KBM-7 (cell line): Measurements from ENCODE around the gene KLHL29.

Experiments used
- DNase-seq: peaks from one replicate; pipeline ENCODE4 v3.0.0-alpha.2; 2015
- in situ Hi-C: fragments of 300-500 bp; cut with MboI; formaldehyde crosslinking; loops from 2 replicates; pipeline ENCODE4 v1.14.3; 2020; ENCODE audit warnings: low sequenced_read_pairs, low pct_unique_long_range_greater_than_20kb, mixed read lengths

Gene KLHL29

DNA sequence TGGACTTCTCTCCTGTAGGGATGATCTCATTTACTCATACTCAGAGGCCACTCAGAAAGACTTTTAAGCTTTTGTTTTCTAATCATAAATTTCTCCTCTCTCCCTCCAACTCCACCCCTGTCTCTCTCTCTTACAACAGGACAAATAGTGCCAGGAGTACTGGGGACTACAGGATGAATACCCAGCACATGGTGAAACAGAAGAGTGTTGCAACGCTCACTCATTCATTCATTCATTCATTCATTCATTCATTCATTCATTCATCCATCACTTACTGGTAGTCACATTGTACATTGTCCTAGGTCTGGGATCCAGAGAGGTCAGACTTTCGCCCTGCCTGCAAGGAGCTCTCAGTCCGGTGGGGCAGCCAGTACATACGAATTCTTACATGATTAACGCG lies 97.6 kb downstream of the KLHL29 start:
- in situ Hi-C loops = no loop called here
- no peak for DNase-seq

DNA sequence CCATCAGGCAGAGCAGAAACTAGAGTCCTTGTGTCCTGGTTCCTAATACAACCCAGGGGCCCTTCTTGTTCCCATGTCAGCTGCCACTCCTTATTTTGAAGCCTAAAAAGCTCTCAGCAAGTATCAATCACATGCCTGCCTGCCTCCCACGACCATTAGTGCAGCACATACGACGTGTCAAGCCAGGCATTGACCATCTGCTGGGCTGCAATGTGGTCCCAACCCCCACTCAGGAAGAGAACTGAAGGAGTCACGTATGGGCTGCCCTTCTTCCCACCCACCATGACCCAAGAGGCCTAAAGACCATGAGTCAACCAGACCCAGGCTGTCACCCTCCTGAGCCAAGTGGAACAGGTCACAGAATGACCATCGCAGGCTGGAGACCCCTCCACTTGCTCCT lies 98.8 kb downstream of the KLHL29 start:
- DNase-seq = no peak
- in situ Hi-C loops = no loop called here

DNA sequence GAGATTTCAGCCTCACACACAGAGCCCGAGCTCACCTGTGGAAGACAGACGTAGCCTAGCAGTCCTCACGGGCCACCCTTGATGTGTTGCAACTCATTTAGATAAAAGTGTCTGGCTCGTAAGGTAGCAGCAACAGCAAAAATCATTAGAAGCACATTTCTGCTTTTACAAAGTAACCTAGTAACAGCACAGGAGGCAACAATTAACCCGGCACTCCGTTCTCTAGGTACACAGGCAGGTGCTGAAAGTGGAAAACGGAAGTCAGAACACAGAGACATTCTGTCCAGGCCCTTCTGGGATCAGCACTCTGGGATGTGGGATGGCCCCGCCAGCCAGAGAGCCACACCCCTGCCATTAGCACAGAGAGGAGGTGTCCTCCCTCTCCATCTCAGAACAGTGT lies 99.3 kb downstream of the KLHL29 start:
- DNase-seq = no peak
- in situ Hi-C loops = no loop called here

DNA sequence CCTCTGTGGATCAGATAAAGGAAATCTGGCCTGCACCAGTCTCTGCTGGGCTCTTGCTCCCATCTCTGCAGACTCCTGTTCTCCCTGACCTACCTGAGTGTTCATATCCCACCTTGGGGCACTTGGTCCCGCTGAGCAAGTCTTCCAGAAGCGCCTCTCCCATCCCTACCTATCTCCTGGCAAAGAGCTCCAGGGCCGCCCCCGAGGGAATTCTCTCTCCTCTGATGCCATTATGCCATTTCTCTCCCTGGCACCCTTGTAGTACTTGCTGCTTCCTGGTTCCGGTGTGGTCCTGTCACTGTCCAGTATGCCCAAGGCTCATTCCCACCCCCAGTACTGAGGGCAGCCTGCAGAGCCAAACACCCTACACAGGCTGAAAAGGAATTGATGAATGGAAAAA lies 99.8 kb downstream of the KLHL29 start:
- DNase-seq = no peak
- in situ Hi-C loops = no loop called here

DNA sequence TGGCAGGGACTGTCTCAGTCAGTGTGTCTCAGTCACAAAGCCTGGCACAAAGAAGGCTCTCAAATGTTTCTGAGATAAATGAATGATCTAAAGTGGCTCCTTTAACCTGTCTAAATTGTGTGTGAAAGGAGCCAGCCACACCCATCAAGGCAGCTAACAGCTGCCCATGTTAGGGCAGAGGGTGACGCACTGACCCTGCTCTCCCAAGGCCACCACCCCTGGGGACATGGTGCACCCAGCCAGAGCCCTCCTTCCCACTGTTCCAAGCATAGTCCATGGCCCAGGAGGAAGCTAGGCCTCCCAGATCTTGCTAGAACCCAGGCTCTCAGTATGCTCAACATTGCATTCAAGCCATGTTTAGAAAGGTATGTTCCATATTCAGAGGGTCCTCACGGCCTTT lies 100.3 kb downstream of the KLHL29 start:
- in situ Hi-C loops = no loop called here
- no peak for DNase-seq

GRCh38 chr2:23485841-23486683 lies 101.1 kb downstream of the KLHL29 start:
- DNase-seq = no peak
- in situ Hi-C loops = no loop called here

GRCh38 chr2:23486684-23487075 lies 101.7 kb downstream of the KLHL29 start:
- in situ Hi-C loops = no loop called here
- no peak for DNase-seq

- DNase-seq = no peak
- in situ Hi-C loops = no loop called here
These were observed 102.9 kb downstream of the KLHL29 start for GRCh38 chr2:23487735-23488492.

GRCh38 chr2:23488584-23488983 lies 103.6 kb downstream of the KLHL29 start:
- DNase-seq = no peak
- in situ Hi-C loops = no loop called here

DNA sequence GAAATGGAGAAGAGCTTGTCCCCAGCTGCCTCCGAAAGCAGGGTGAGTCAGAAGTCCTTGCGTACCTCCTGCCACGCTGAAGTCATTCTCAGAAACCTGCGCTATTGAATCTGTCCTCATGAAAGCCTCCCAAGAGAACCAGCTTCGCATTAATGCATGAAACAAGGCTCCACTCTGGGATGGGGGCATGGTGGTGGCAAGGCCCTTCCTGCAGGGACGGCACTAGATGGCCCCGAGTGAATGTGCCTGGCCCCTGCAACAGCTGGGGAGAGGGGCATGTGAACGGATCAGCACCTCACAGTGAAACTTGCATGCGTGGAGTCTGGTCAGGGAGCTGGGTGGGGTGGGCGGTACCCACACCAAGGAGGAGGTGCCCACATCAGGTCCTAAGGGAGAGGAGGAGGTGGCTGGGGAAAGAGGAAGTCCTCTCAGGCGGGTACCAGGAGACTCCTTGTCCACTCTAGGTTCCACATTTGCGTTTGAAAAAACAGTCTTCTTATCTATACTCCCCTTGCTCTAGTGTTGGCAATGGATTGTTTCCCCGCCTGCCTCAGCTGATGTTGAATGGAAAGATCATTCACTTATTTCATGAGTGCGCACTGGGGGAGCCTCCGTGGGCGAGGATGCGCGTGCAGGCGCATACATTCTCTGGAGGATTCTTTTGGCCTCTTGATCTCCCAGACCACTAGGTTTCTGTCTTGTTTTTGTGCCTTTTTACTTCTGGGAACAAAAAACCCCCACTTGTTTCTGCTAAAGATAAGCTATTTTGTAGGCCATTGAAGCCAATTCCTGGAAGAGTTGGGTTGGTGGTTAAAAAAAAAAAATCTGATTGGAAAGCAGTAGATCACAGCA lies 104.7 kb downstream of the KLHL29 start:
- DNase-seq = peak; percentile 40

GRCh38 chr2:23491591-23492336 lies 106.8 kb downstream of the KLHL29 start:
- no peak for DNase-seq
- in situ Hi-C loops = no loop called here

More for the DNA sequence above, 104.7 kb downstream of the KLHL29 start:
- in situ Hi-C loops = no loop called here

DNA sequence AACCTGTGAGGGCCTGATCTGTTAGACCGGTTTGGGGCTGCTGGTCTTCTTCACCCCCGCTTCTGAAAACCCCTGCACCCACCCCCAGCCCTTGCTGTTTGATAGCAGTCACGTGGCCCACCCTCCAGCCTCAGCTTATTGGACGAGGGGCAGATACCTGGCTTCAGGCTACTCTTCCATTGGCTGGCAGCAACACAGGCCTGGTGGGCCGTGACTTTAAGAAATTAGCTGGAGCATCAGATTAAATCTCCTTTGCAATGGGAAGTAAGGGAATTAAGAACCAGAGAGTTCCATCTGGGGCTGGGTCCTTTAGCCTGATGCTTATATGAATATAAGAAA lies 107.3 kb downstream of the KLHL29 start:
- no peak for DNase-seq
- in situ Hi-C loops = no loop called here

- in situ Hi-C loops = no loop called here
- no peak for DNase-seq
These were observed 107.9 kb downstream of the KLHL29 start for GRCh38 chr2:23492921-23493320.

GRCh38 chr2:23493846-23494245 lies 108.9 kb downstream of the KLHL29 start:
- in situ Hi-C loops = no loop called here
- no peak for DNase-seq

DNA sequence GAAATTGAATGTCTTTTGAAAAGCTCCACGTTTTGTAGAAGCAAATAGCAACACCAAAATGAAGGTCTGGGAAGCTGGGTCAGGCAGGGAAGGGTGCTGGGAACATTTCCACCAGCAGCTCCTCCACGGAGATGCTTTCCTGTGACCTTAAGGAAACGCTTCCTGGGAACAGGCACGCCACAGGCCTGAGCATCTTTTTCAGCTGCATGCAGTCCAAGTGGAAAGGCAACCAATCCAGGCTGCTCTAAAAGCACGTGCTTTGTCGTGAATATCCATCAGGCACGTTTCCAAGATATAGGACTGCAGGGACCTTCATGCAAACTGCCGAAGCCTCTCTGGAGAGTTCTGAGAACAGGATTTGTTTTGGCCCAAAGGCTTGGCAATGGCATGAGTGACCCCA lies 109.3 kb downstream of the KLHL29 start:
- in situ Hi-C loops = no loop called here

GRCh38 chr2:23495661-23496114 lies 110.7 kb downstream of the KLHL29 start:
- no peak for DNase-seq
- in situ Hi-C loops = no loop called here

More for the DNA sequence above, 109.3 kb downstream of the KLHL29 start:
- DNase-seq = no peak

DNA sequence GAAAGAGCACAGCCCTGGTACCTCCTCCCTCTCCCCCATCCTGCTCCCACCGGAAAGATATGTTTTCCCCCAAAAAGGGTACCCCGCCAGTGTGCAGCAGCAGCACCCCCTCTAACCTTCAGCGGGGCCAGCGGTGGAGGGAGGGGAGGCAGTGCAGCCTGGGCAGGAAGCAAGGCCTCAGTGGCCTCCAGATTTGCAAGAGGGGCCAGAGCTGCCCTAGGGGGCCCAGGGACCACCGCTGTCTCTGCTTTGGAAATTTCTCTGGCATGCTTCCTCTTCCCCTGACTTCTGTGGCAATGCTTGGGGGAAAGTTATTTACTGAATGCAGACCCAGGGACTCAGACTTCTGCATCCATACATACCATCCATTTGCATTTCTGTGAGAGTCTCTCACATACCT lies 111.5 kb downstream of the KLHL29 start:
- in situ Hi-C loops = no loop called here
- no peak for DNase-seq

GRCh38 chr2:23497063-23497462 lies 112.1 kb downstream of the KLHL29 start:
- in situ Hi-C loops = no loop called here
- peak; percentile 84 for DNase-seq

- in situ Hi-C loops = no loop called here
- DNase-seq = no peak
These were observed 112.6 kb downstream of the KLHL29 start for GRCh38 chr2:23497536-23497935.
